ENCODE results near the gene FLG2.
"Not testable (repeated sequence)": the region's sequence is repeated elsewhere in the genome, so short reads cannot be mapped to it uniquely, and the experiment has no call there.

The FLG2 gene

DNA sequence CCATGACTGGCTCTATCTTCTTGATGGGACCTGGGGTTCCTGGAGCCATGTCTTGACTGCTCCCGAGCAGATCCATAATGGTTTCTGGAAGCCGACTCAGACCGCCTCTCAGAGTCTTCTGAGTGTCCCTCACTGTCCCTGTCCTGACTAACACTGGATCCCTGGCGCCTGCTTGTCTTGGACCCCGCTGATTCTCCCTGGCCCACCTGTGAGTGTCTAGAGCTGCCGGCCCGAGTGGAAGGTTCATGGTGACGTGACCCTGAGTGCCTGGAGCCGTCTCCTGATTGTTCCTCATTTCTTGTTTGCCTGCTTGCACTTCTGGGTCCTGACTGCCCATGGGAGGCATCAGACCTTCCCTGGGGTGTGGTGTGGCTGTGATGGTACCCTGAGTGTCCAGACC is 49.9 kb downstream of the FLG2 start:
- no peak for DNase-seq

GRCh38 chr1:152309320-152309901 is 50.4 kb downstream of the FLG2 start:
- not testable (repeated sequence) for DNase-seq

- DNase-seq: not testable (repeated sequence)
Measured at GRCh38 chr1:152308758-152309157, 51.0 kb downstream of the FLG2 start.

DNA sequence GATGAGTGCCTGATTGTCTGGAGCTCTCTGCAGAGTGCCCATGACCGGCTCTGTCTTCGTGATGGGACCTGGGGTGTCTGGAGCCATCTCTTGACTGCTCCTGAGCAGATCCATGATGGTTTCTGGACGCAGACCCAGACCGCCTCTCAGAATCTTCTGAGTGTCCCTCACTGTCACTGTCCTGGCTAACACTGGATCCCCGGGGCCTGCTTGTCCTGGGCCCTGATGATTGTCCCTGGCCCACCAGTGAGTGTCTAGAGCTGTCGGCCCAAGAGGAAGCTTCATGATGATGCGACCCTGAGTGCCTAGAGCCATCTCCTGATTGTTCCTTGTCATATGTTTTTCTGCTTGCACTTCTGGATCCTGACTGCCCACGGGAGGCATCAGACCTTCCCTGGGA is 51.8 kb downstream of the FLG2 start:
- DNase-seq: not testable (repeated sequence)

DNA sequence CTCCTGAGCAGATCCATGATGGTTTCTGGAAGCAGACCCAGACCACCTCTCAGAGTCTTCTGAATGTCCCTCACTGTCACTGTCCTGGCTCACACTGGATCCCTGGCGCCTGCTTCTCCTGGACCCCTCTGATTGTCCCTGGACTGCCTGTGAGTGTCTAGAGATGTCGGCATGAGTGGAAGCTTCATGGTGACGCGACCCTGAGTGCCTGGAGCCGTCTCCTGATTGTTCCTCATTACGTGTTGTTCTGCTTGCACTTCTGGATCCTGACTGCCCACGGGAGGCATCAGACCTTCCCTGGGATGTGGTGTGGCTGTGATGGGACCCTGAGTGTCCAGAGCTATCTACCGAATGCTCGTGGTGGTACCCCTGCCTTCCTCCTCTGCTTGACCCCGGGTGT is 53.7 kb downstream of the FLG2 start:
- DNase-seq: not testable (repeated sequence)

GRCh38 chr1:152304773-152305172 is 55.0 kb downstream of the FLG2 start:
- not testable (repeated sequence) for DNase-seq

DNA sequence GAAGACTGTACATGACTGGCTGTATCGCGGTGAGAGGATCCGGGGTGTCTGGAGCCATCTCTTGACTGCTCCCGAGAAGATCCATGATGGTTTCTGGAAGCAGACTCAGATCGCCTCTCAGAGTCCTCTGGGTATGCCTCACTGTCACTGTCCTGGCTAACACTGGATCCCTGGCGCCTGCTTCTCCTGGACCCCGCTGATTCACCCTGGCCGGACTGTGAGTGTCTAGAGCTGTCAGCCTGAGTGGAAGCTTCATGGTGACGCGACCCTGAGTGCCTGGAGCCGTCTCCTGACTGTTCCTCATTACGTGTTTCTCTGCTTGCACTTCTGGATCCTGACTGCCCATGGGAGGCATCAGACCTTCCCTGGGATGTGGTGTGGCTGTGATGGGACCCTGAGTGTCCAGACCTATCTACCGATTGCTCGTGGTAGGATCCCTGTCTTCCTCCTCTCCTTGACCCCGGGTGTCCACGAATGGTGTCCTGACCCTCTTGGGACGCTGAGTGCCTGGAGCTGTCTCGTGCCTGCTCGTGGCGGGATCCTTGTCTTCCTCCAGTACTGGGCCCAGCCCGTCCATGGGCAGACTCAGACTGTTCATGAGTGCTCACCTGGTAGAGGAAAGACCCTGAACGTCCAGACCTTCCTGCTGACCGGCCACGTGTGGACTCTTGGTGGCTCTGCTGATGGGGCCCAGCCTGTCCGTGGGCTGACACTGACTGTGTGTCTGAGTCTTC is 56.5 kb downstream of the FLG2 start:
- not testable (repeated sequence) for DNase-seq

Measured in stimulated activated naive CD4-positive, alpha-beta T cell treated with Interleukin-2 at 50 U/mL for 16 hours (primary cell).